PC-9 (cell line): ENCODE measurements around the gene R3HDM2. TPM values are rescaled to one million over a fixed set of nuclear protein-coding genes. Genes with fewer than 3 reads are reported as not detected.

Source experiments
- BruUV-seq: library from RNA; stranded (reverse); fragments of 400-500 nt; replicated peaks from 2 replicates; lab custom pipeline; 2021; lab: Mats Ljungman, UMichigan
- CTCF ChIA-PET: fragments of 300-600 bp; sonication (Branson Sonifier 250); formaldehyde crosslinking; loops from one replicate; lab custom pipeline; 2022; ENCODE audit warnings: antibody characterized with exemption; lab: Charles Lee
- POLR2A ChIA-PET: fragments of 300-600 bp; sonication (Branson Sonifier 250); formaldehyde crosslinking; loops from one replicate; lab custom pipeline; 2022; ENCODE audit warnings: antibody characterized with exemption; ENCODE audit not compliant: unreplicated experiment; lab: Charles Lee
- DNase-seq, 2 experiments: peaks; one replicate each; pipeline versions ENCODE4 v3.0.0 to v3.0.0-alpha.2; 2015 to 2022; ENCODE audit warnings: mixed read lengths in 1 of 2
- H2AFZ ChIP-seq: fragments of 200-600 bp; sonication (generic); 2 replicates; pipeline ENCODE4 v1.8.1; 2017; ENCODE audit warnings: antibody characterized with exemption
- H3F3A ChIP-seq: fragments of 200-600 bp; sonication (generic); 2 replicates; pipeline ENCODE4 v1.8.1; 2017; ENCODE audit warnings: antibody characterized with exemption, mild to moderate bottlenecking, low read depth; ENCODE audit not compliant: insufficient read depth
- H3K27ac ChIP-seq: fragments of 200-600 bp; sonication (generic); 2 replicates; pipeline ENCODE4 v1.6.1; 2016; ENCODE audit warnings: mixed run types
- H3K27me3 ChIP-seq: fragments of 200-600 bp; sonication (generic); 2 replicates; pipeline ENCODE4 v1.6.1; 2016; ENCODE audit warnings: low read depth, mixed run types; ENCODE audit not compliant: insufficient read depth
- H3K36me3 ChIP-seq: fragments of 200-600 bp; sonication (generic); 2 replicates; pipeline ENCODE4 v1.6.1; 2016; ENCODE audit warnings: low read depth, mixed run types
- H3K4me1 ChIP-seq: fragments of 200-600 bp; sonication (generic); replicated peaks from 2 replicates; pipeline ENCODE4 v1.6.1; 2016; ENCODE audit warnings: mixed run types; ENCODE audit not compliant: insufficient read depth
- H3K4me2 ChIP-seq: fragments of 200-600 bp; sonication (generic); 2 replicates; pipeline ENCODE4 v1.6.1; 2017; ENCODE audit warnings: mixed run types
- H3K4me3 ChIP-seq: fragments of 200-600 bp; sonication (generic); 2 replicates; pipeline ENCODE4 v1.6.1; 2016; ENCODE audit warnings: mixed run types
- H3K79me2 ChIP-seq: fragments of 200-600 bp; sonication (generic); 2 replicates; pipeline ENCODE4 v1.6.1; 2017; ENCODE audit warnings: low read depth, mixed run types
- H3K9me2 ChIP-seq: fragments of 200-600 bp; sonication (generic); 2 replicates; pipeline ENCODE4 v1.8.1; 2017; ENCODE audit warnings: mild to moderate bottlenecking; ENCODE audit not compliant: insufficient read depth
- H3K9me3 ChIP-seq: fragments of 200-600 bp; sonication (generic); 2 replicates; pipeline ENCODE4 v1.8.1; 2016; ENCODE audit warnings: low read depth; ENCODE audit not compliant: insufficient read depth
- H4K20me1 ChIP-seq: fragments of 200-600 bp; sonication (generic); 2 replicates; pipeline ENCODE4 v1.8.1; 2017; ENCODE audit not compliant: insufficient read depth
- CTCF ChIP-seq: fragments of 200-600 bp; sonication (generic); conservative IDR thresholded peaks from 2 replicates; pipeline ENCODE4 v1.6.1; 2017; ENCODE audit warnings: mixed run types, antibody characterized with exemption, mild to moderate bottlenecking, moderate library complexity
- EZH2 ChIP-seq: fragments of 200-600 bp; sonication (generic); IDR thresholded peaks from 2 replicates; pipeline ENCODE4 v1.8.0; 2017; ENCODE audit warnings: antibody characterized with exemption, low read depth
- intact Hi-C: fragments of 100-400 bp; cut with micrococcal nuclease; formaldehyde crosslinking; loops from one replicate; pipeline ENCODE4 v1.10.0; 2022; ENCODE audit not compliant: unreplicated experiment
- total RNA-seq: library from RNA; stranded (reverse); gene quantifications from 2 replicates; pipeline ENCODE4 v1.2.3, GENCODE V29; 2021

Gene R3HDM2
- total RNA-seq, 1 experiment from 2014 or later, result 65.1 TPM

- H3K4me2 ChIP-seq, result no peak overlapping the region
- peaks cover 3% of the 10 kb centered on the region; the same call in 1 of the 2 replicates for H3F3A ChIP-seq
- H4K20me1 ChIP-seq, result no peaks in the 10 kb centered on the region
- H3K4me3 ChIP-seq, result no peak overlapping the region
- BruUV-seq, result no TSS peak
- no peaks in the 10 kb centered on the region for H3K9me2 ChIP-seq
- H3K9me3 ChIP-seq, result no peaks in the 10 kb centered on the region
- TF ChIP-seq EZH2 (no peak), CTCF (no peak)
- peaks cover 8% of the 10 kb centered on the region for H3K4me1 ChIP-seq
- no peaks in the 10 kb centered on the region for H3K36me3 ChIP-seq
- no peak overlapping the region for H3K27ac ChIP-seq
- ChIA-PET CTCF (no interaction called here), POLR2A (no interaction called here)
- DNase-seq, result no peak
- intact Hi-C loops, result no loop called here
- no peaks in the 10 kb centered on the region for H3K27me3 ChIP-seq
- H2AFZ ChIP-seq, result no peak overlapping the region
- no peaks in the 10 kb centered on the region for H3K79me2 ChIP-seq
These were observed 46.4 kb downstream of the R3HDM2 start for GRCh38 chr12:57384478-57384877.

- Histone ChIP-seq H2AFZ (no peak overlapping the region), H3K27me3 (no peaks in the 10 kb centered on the region), H3K27ac (no peak overlapping the region), H3K4me3 (no peak overlapping the region), H4K20me1 (no peaks in the 10 kb centered on the region), H3K4me1 (no peaks in the 10 kb centered on the region), H3F3A (no peaks in the 10 kb centered on the region), H3K4me2 (no peak overlapping the region), H3K9me3 (no peaks in the 10 kb centered on the region), H3K9me2 (no peaks in the 10 kb centered on the region), H3K79me2 (no peaks in the 10 kb centered on the region), H3K36me3 (no peaks in the 10 kb centered on the region)
- ChIA-PET CTCF (no interaction called here), POLR2A (no interaction called here)
- TF ChIP-seq CTCF (no peak), EZH2 (no peak)
- BruUV-seq, result no TSS peak
- DNase-seq, result no peak
- intact Hi-C loops, result no loop called here
These were observed 49.1 kb downstream of the R3HDM2 start for GRCh38 chr12:57381693-57382220.

GRCh38 chr12:57380300-57380699 lies 50.5 kb downstream of the R3HDM2 start:
- Histone ChIP-seq H3K27ac (no peak overlapping the region), H3K79me2 (no peaks in the 10 kb centered on the region), H3K27me3 (no peaks in the 10 kb centered on the region), H3F3A (no peaks in the 10 kb centered on the region), H3K4me2 (no peak overlapping the region), H2AFZ (no peak overlapping the region), H3K9me3 (no peaks in the 10 kb centered on the region), H4K20me1 (no peaks in the 10 kb centered on the region), H3K9me2 (no peaks in the 10 kb centered on the region), H3K4me3 (no peak overlapping the region), H3K36me3 (no peaks in the 10 kb centered on the region), H3K4me1 (no peaks in the 10 kb centered on the region)
- BruUV-seq, result no TSS peak
- intact Hi-C loops, result no loop called here
- ChIA-PET POLR2A (no interaction called here), CTCF (no interaction called here)
- TF ChIP-seq CTCF, result no peak
- no peak for TF ChIP-seq EZH2
- DNase-seq, result no peak
